Thoracic aorta (tissue), 2 donors: ENCODE measurements around the gene ABLIM2. TPM values are rescaled to one million over a fixed set of nuclear protein-coding genes. Genes with fewer than 3 reads are reported as not detected.

ENCODE experiments used
- ATAC-seq: fragments of 150-250 bp; one replicate; pipeline ENCODE4 v1.8.0; 2017; ENCODE audit warnings: low read depth; ENCODE audit not compliant: insufficient number of reproducible peaks, low FRiP score
- DNase-seq: peaks from one replicate; pipeline ENCODE4 v3.0.0-alpha.2; 2020; ENCODE audit warnings: low spot score
- H3K27ac ChIP-seq, 2 donors: fragments of 200-600 bp; sonication (generic); 1 replicate in 1 of 2; 2 replicates in 1 of 2; pipeline ENCODE4 v1.5.1; 2016; ENCODE audit warnings: mild to moderate bottlenecking in 2 of 2, moderate library complexity in 2 of 2
- H3K27me3 ChIP-seq: fragments of 200-600 bp; sonication (generic); replicated peaks from 2 replicates; pipeline ENCODE4 v1.6.0; 2016; ENCODE audit warnings: mild to moderate bottlenecking; ENCODE audit not compliant: insufficient read depth
- H3K36me3 ChIP-seq: fragments of 200-600 bp; sonication (generic); one replicate; pipeline ENCODE4 v1.5.1; 2016
- H3K4me1 ChIP-seq, 2 donors: fragments of 200-600 bp; sonication (generic); 1 replicate in 1 of 2; 2 replicates in 1 of 2; pipeline versions ENCODE4 v1.5.1 to v1.6.0; 2016; ENCODE audit warnings: low read depth in 2 of 2, mild to moderate bottlenecking in 1 of 2; ENCODE audit not compliant: control insufficient read depth in 1 of 2
- H3K4me3 ChIP-seq: fragments of 200-600 bp; sonication (generic); 2 replicates; pipeline ENCODE4 v1.5.1; 2016; ENCODE audit warnings: mild to moderate bottlenecking
- H3K9me3 ChIP-seq: fragments of 200-600 bp; sonication (generic); 2 replicates; pipeline ENCODE4 v1.5.1; 2016
- CTCF ChIP-seq: fragments of 200-600 bp; sonication (generic); IDR thresholded peaks from one replicate; pipeline ENCODE4 v1.5.1; 2019; ENCODE audit warnings: antibody characterized with exemption
- total RNA-seq, 2 donors: library from RNA; depleted of rRNA; stranded (reverse); fragments of >200 nt; gene quantifications; one replicate each; pipeline versions ENCODE4 v1.1.0 to v1.2.3, GENCODE V29; 2016

The ABLIM2 gene
- total RNA-seq, 2 donors from 2014 or later = 25.6 to 28.6 TPM

- no peak for ATAC-seq
- no peak overlapping the region for H3K4me3 ChIP-seq
- H3K4me1 ChIP-seq = peaks cover 7 to 26% of the 10 kb centered on the region in 2 donors
- no peaks in the 10 kb centered on the region for H3K27me3 ChIP-seq
- no peak for DNase-seq
- H3K36me3 ChIP-seq = no peaks in the 10 kb centered on the region
- no peak overlapping the region for H3K27ac ChIP-seq
- no peak for TF ChIP-seq CTCF
- no peaks in the 10 kb centered on the region for H3K9me3 ChIP-seq
Measured at GRCh38 chr4:8197521-8197920, 38.9 kb upstream of the ABLIM2 start.

GRCh38 chr4:8195841-8196458 lies 37.3 kb upstream of the ABLIM2 start:
- H3K27ac ChIP-seq = no peak overlapping the region
- H3K36me3 ChIP-seq = no peaks in the 10 kb centered on the region
- no peaks in the 10 kb centered on the region for H3K27me3 ChIP-seq
- no peaks in the 10 kb centered on the region for H3K9me3 ChIP-seq
- no peak for ATAC-seq
- H3K4me1 ChIP-seq = peaks cover 10 to 34% of the 10 kb centered on the region in 2 donors
- H3K4me3 ChIP-seq = no peak overlapping the region
- no peak for DNase-seq
- TF ChIP-seq CTCF = no peak

- Histone ChIP-seq H3K4me3 (no peak overlapping the region), H3K27ac (no peak overlapping the region), H3K36me3 (no peaks in the 10 kb centered on the region), H3K9me3 (no peaks in the 10 kb centered on the region), H3K4me1 (peaks cover 16 to 39% of the 10 kb centered on the region in 2 donors), H3K27me3 (no peaks in the 10 kb centered on the region)
- no peak for TF ChIP-seq CTCF
- DNase-seq (no peak), ATAC-seq (no peak)
Measured at GRCh38 chr4:8195431-8195830, 36.8 kb upstream of the ABLIM2 start.

GRCh38 chr4:8194306-8195242 lies 36.0 kb upstream of the ABLIM2 start:
- H3K9me3 ChIP-seq = no peaks in the 10 kb centered on the region
- H3K4me1 ChIP-seq = peaks cover 17 to 42% of the 10 kb centered on the region in 2 donors

More at GRCh38 chr4:8194306-8195242, 36.0 kb upstream of the ABLIM2 start:
- ATAC-seq (no peak), DNase-seq (no peak)
- H3K27ac ChIP-seq = no peak overlapping the region
- no peak overlapping the region for H3K4me3 ChIP-seq
- H3K27me3 ChIP-seq = no peaks in the 10 kb centered on the region
- H3K36me3 ChIP-seq = no peaks in the 10 kb centered on the region
- TF ChIP-seq CTCF = no peak
